Measurements from ENCODE around the gene MYO5C.

The MYO5C gene

GRCh38 chr15:52144656-52145178 is 150.9 kb downstream of the MYO5C start:
- DNase-seq = no peak

DNA sequence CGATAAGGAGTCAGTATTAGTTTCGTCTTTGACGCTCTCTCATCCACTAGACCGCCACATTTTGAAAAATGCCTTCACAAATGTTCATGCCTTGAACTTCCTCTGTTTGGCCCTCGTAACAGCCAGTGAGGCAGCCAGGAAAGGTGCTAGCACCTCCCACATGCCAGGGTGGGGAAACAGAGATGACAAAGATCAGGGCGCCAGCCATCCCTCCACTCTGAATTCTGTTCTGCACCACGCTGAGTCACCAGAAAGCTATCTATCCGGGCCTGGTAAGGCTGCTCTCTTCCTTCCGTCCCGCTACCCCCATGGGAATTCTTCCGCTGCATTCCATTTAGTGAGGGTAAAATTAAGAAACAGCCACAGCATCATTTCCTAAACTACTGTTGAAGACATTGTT is 151.7 kb downstream of the MYO5C start:
- DNase-seq = no peak

All from NCI-H1417 (cell line).